ENCODE measurements around the gene RAD51B.

RAD51B gene

GRCh38 chr14:68740788-68741476 lies 921.4 kb downstream of the RAD51B start:
- no peak for DNase-seq (ENCODE audit: low spot score)

DNA sequence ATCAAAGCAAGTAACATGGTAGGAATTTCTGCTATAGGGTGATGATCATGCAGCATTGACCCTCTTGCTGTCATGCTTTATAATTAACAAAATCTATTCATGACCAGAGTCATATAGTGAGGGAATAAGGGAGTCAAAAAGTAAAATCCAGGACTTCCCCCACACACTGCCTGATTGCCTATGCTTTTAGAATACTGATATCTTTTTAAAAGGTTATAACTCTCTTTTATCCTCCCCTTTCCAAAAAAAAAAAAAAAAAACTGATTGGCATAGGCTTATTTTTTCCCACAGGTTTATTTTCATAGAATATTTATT lies 921.9 kb downstream of the RAD51B start:
- DNase-seq (ENCODE audit: low spot score), result no peak

GRCh38 chr14:68741839-68742470 lies 922.4 kb downstream of the RAD51B start:
- no peak for DNase-seq (ENCODE audit: low spot score)

GRCh38 chr14:68744613-68745012 lies 925.0 kb downstream of the RAD51B start:
- no peak for DNase-seq (ENCODE audit: low spot score)

- DNase-seq (ENCODE audit: low spot score), result no peak
Measured at GRCh38 chr14:68747393-68747792, 927.8 kb downstream of the RAD51B start.

GRCh38 chr14:68748260-68748659 lies 928.7 kb downstream of the RAD51B start:
- no peak for DNase-seq (ENCODE audit: low spot score)

DNA sequence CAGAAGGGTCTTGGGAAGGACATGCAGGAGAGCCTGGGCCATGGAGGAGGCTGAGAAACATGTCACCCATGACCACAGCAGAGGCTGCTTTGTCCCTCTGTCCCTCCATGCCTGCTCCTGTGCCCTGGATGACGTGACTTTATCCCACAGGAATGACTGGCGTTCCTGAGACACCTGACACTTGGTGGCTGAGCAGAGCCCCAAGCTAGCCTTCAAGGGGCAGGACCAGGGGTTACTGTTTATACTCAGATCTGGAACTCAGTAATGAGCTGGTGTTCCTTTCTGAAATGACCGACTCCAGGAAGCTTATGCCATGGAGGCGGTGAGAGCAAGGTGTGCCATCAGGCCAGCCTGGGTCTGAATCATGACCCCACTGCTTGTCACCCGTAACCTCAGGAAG lies 929.1 kb downstream of the RAD51B start:
- no peak for DNase-seq (ENCODE audit: low spot score)

DNA sequence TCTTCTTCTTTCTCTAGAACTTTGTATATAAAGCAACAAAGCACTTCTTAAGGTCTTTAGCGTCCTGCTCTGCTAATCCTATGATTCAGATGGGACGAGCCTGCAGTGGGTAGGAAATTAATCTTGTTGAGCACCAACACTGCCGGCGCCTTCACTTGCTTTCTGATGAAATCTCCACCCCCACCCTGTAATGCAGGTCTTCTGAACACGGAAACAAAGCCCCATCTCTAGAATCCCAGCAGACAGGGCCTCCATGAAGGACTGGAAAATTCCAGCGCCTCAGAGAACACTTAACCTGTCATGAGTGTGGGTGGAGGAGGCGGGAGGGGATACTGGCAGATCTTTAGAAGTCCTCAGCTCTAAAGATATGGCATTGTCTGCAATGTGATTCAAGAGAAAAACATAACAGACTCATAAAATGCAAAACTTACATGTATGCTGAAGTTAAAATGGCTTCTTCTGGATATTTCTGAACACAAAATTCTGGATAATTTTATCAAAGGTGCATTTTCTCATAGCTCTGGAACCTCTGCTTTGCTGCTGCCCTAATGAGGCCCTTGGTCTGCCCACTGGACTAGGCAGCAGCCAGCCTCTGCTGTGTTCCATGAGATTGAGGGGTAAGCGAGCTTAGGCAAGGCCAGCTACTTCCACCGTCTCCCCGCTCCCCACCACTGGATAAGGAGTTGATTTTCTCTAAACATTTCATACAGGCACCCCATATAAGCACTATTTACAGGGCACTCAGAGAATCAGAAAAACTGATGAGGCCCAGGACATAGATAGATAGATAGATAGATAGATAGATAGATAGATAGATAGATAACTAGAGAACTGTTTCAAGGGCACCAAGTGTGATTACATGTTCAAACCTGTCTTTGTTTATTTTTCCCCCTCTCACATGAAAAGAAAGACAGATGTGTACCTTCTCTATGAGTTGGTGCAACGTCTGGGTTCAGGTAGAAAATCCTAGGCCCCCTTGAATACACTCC lies 930.2 kb downstream of the RAD51B start:
- DNase-seq (ENCODE audit: low spot score), result no peak

DNA sequence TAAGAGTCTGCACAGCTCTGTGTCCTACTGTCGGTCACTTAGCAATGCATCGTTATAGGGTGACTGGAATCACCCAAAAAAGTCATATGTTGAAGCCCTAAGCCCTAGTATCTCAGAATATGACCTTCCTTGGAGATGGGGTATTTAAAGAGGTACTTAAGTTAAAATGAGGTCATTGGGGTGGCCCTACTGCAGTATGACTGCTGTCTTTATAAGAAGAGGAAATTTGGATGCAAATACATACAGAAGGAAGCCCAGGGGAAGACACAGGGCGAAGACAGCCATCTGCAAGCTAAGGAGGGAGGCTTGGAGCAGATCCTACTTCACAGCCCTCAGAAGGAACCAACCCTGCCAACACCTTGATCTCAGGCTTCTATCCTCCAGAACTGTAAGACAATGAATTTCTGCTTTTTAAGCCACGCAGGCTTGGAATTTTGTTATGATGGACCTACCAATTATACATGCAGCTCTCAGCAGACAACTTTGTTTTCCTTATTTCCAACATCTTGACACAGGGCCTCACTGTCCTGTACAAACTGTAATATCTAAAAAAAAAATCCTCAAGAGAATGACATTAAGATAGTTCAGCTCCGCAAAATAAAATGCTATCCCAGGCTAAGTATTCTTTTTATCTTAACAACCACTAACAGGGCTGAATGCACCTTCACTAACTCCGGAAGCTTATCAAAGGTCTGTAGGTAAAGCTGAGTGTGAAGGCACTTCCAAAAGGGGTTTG lies 932.9 kb downstream of the RAD51B start:
- DNase-seq (ENCODE audit: low spot score), result no peak

- no peak for DNase-seq (ENCODE audit: low spot score)
Measured at GRCh38 chr14:68753690-68754089, 934.1 kb downstream of the RAD51B start.

- DNase-seq (ENCODE audit: low spot score), result no peak
Measured at GRCh38 chr14:68755016-68755353, 935.4 kb downstream of the RAD51B start.

- DNase-seq (ENCODE audit: low spot score), result no peak
Measured at GRCh38 chr14:68756000-68756481, 936.5 kb downstream of the RAD51B start.

DNA sequence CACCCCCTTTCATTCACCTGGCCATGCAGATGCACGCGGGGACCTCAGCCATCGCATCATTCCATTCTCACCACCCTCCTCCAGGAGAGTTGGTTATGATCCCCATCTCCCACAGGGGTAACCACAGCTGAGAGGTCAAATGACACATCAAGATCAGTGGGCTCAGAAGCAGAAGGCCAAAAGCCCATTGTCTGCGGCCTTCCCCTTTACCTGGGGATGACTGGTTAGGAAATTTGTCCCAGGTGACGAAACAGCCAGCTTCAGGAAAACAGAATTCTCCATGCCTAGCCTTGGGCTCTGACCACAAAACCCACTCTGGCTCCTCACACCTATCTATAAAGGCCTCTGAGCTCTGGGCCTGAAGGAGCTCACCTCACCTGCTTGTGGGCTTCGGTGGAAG lies 937.2 kb downstream of the RAD51B start:
- no peak for DNase-seq (ENCODE audit: low spot score)

- no peak for DNase-seq (ENCODE audit: low spot score)
Measured at GRCh38 chr14:68757618-68758081, 938.1 kb downstream of the RAD51B start.

GRCh38 chr14:68758301-68758700 lies 938.7 kb downstream of the RAD51B start:
- DNase-seq (ENCODE audit: low spot score), result no peak

- DNase-seq (ENCODE audit: low spot score), result no peak
Measured at GRCh38 chr14:68759017-68759560, 939.5 kb downstream of the RAD51B start.

DNA sequence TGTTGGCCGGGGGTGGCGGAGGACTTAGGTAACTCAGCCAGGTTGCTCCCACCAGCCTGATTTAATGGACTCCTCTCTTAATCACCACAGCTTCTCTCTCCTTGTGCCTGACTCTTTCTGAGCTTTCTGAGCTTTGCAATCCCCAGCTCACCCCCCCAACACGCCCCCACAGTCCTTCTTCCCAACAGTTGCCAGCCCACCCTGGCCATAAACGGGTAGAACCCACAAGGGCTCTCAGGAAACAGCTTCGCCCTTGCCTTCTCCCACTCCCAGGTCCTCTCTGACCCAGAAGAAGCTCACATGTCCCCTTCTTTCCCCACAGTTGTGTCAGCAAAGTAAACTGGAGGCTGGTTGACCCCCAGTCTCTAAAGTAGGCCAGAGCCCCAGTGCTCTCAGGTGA lies 940.4 kb downstream of the RAD51B start:
- DNase-seq (ENCODE audit: low spot score), result no peak

- no peak for DNase-seq (ENCODE audit: low spot score)
Measured at GRCh38 chr14:68760761-68761160, 941.2 kb downstream of the RAD51B start.

- DNase-seq (ENCODE audit: low spot score), result no peak
Measured at GRCh38 chr14:68761391-68761790, 941.8 kb downstream of the RAD51B start.

- DNase-seq (ENCODE audit: low spot score), result peak; percentile 95
Measured at GRCh38 chr14:68762953-68763764, 943.6 kb downstream of the RAD51B start.

All from SK-N-DZ (cell line).